Measurements from ENCODE around the gene RPS6KA2. TPM values are rescaled to one million over a fixed set of nuclear protein-coding genes. Genes with fewer than 3 reads are reported as not detected.

RPS6KA2 gene
- total RNA-seq, 2 experiments from 2014 or later = 1.6 to 1.9 TPM

DNA sequence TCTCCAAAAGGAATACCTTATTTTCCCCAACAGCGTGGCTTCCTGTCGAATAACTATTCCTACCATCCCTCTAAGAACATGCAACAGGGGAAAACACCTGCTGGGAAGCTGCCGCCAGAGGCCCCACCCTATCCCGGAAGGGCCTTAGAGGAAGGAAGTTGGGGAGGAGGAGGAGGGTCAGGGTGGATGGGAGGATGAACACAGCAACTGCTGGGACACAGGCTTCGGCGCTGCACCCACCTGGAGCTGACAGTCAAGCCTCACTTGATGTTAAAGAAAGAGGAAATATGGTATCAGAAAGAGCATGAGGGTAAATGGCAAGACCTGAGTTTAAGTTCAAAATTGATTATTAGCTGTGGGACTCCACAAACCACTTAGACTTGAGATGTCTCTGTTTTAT is 36.5 kb upstream of the RPS6KA2 start:
- Mint-ChIP-seq H3K9me3 (ENCODE audit: insufficient read depth) (no peaks in the 10 kb centered on the region), H3K36me3 (ENCODE audit: low read depth) (no peaks in the 10 kb centered on the region), H3K4me3 (no peak overlapping the region), H3K4me1 (ENCODE audit: low read depth) (no peaks in the 10 kb centered on the region), H3K27me3 (ENCODE audit: low read depth) (peaks cover 15% of the 10 kb centered on the region), H3K27ac (no peak overlapping the region)
- ChIA-PET POLR2A (no interaction called here), CTCF (no interaction called here)
- no peak for DNase-seq
- no peak for ATAC-seq

GRCh38 chr6:166662690-166663089 is 35.6 kb upstream of the RPS6KA2 start:
- H3K36me3 Mint-ChIP-seq (ENCODE audit: low read depth) = no peaks in the 10 kb centered on the region
- no peak overlapping the region for H3K4me3 Mint-ChIP-seq
- H3K27me3 Mint-ChIP-seq (ENCODE audit: low read depth) = peaks cover 18% of the 10 kb centered on the region
- POLR2A ChIA-PET = interaction anchor here (0.5 kb wide), 1 partner anchor 56 kb away, joined by 3 read pairs; no protein-coding TSS in a partner anchor
- H3K9me3 Mint-ChIP-seq (ENCODE audit: insufficient read depth) = no peaks in the 10 kb centered on the region
- no peak for ATAC-seq
- CTCF ChIA-PET = no interaction called here
- no peak for DNase-seq
- no peak overlapping the region for H3K27ac Mint-ChIP-seq
- H3K4me1 Mint-ChIP-seq (ENCODE audit: low read depth) = no peaks in the 10 kb centered on the region

GRCh38 chr6:166661327-166662085 is 34.5 kb upstream of the RPS6KA2 start:
- no peak overlapping the region for H3K27ac Mint-ChIP-seq
- CTCF ChIA-PET = no interaction called here
- no peak for DNase-seq
- H3K36me3 Mint-ChIP-seq (ENCODE audit: low read depth) = no peaks in the 10 kb centered on the region
- POLR2A ChIA-PET = no interaction called here
- H3K27me3 Mint-ChIP-seq (ENCODE audit: low read depth) = peaks cover 26% of the 10 kb centered on the region
- H3K4me3 Mint-ChIP-seq = no peak overlapping the region
- H3K9me3 Mint-ChIP-seq (ENCODE audit: insufficient read depth) = no peaks in the 10 kb centered on the region
- ATAC-seq = no peak
- peaks cover 10% of the 10 kb centered on the region for H3K4me1 Mint-ChIP-seq (ENCODE audit: low read depth)

DNA sequence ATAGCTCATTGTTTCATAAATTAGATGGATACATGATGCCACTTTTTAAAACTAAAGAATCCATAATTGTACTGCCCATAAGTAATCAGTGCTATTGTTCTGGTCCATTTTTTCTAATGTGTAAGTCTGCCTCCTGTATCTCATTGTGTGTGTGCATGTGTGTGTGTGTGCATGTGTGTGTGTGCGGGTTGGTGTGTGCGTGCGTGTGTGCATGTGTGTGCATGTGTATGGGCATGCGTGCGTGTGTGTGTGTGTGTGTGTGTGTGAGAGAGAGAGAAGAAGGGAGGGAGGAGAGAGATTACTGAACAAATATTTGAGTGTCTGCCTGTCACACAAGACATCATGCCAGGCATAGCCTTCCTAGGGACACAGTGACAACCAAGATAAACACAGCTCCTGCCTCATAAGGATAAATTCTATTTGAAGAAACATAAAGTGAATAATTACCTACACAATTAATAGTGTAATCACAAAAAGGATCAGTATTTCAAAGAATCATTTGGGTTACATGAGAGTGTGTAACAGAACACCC is 33.2 kb upstream of the RPS6KA2 start:
- POLR2A ChIA-PET = no interaction called here

GRCh38 chr6:166659581-166659980 is 32.5 kb upstream of the RPS6KA2 start:
- ATAC-seq (no peak), DNase-seq (no peak)
- H3K9me3 Mint-ChIP-seq (ENCODE audit: insufficient read depth) = no peaks in the 10 kb centered on the region
- peaks cover 11% of the 10 kb centered on the region for H3K4me1 Mint-ChIP-seq (ENCODE audit: low read depth)
- H3K4me3 Mint-ChIP-seq = no peak overlapping the region
- no peaks in the 10 kb centered on the region for H3K36me3 Mint-ChIP-seq (ENCODE audit: low read depth)
- ChIA-PET CTCF (no interaction called here), POLR2A (no interaction called here)
- no peak overlapping the region for H3K27ac Mint-ChIP-seq
- H3K27me3 Mint-ChIP-seq (ENCODE audit: low read depth) = peaks cover 28% of the 10 kb centered on the region

More for the DNA sequence above, 33.2 kb upstream of the RPS6KA2 start:
- H3K4me1 Mint-ChIP-seq (ENCODE audit: low read depth) = peaks cover 11% of the 10 kb centered on the region
- CTCF ChIA-PET = no interaction called here
- H3K9me3 Mint-ChIP-seq (ENCODE audit: insufficient read depth) = no peaks in the 10 kb centered on the region
- H3K4me3 Mint-ChIP-seq = no peak overlapping the region
- H3K27ac Mint-ChIP-seq = no peak overlapping the region
- H3K27me3 Mint-ChIP-seq (ENCODE audit: low read depth) = peaks cover 28% of the 10 kb centered on the region
- ATAC-seq (no peak), DNase-seq (no peak)
- no peaks in the 10 kb centered on the region for H3K36me3 Mint-ChIP-seq (ENCODE audit: low read depth)

DNA sequence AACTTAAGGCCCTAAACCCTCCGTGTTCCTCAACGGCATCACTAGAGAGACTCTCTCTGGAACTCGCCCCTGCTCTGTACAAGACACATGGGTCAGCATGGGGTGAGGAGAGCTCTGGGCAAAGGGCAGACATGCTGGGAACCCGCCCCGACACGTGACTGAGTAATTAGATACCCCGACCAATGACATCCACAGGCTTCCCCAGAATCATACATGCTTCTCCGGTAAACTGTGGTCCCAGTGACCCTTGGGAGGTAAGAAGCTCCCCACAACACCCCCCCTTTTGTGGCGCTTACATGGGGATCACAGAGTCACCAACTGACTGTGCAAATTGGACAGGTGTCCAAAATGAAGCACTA is 31.7 kb upstream of the RPS6KA2 start:
- CTCF ChIA-PET = no interaction called here
- DNase-seq (no peak), ATAC-seq (no peak)
- H3K9me3 Mint-ChIP-seq (ENCODE audit: insufficient read depth) = no peaks in the 10 kb centered on the region
- no peak overlapping the region for H3K4me3 Mint-ChIP-seq
- H3K4me1 Mint-ChIP-seq (ENCODE audit: low read depth) = peaks cover 11% of the 10 kb centered on the region
- POLR2A ChIA-PET = no interaction called here
- no peak overlapping the region for H3K27ac Mint-ChIP-seq
- peaks cover 28% of the 10 kb centered on the region for H3K27me3 Mint-ChIP-seq (ENCODE audit: low read depth)
- no peaks in the 10 kb centered on the region for H3K36me3 Mint-ChIP-seq (ENCODE audit: low read depth)

DNA sequence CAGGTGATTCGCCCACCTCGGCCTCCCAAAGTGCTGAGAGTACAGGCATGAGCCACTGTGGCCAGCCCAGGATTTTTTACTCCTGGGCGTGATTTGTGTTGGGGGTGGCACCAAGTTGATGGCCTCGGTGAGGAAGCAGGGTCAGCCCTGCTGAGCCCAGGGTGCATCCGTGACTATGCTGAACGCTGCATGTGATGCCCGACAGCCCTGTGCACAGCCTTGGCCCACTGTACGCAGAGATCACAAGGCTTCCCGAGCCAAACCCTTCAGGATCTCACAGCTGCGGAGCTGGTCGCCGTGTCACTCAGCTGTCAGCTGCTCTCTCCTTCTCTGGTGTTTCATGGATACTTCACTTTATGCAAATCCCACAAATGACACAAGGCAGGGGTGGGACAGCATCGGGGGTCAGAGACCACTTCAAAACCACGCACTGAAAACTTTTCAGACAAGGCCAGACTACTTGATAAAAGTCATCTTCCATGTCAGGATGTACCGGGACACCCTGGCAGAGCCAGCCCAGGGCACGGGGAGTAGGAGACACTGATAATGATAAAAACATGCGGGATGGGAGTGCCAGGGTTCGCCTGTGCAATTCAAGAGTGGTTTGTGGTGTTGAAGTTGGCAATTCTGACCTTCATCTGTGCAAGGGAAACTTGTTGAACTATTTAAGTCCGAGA is 31.2 kb upstream of the RPS6KA2 start:
- ChIA-PET POLR2A (no interaction called here), CTCF (no interaction called here)
- Mint-ChIP-seq H3K36me3 (ENCODE audit: low read depth) (no peaks in the 10 kb centered on the region), H3K27me3 (ENCODE audit: low read depth) (peaks cover 28% of the 10 kb centered on the region), H3K9me3 (ENCODE audit: insufficient read depth) (no peaks in the 10 kb centered on the region), H3K27ac (no peak overlapping the region), H3K4me1 (ENCODE audit: low read depth) (peaks cover 11% of the 10 kb centered on the region), H3K4me3 (no peak overlapping the region)
- DNase-seq (no peak), ATAC-seq (no peak)

DNA sequence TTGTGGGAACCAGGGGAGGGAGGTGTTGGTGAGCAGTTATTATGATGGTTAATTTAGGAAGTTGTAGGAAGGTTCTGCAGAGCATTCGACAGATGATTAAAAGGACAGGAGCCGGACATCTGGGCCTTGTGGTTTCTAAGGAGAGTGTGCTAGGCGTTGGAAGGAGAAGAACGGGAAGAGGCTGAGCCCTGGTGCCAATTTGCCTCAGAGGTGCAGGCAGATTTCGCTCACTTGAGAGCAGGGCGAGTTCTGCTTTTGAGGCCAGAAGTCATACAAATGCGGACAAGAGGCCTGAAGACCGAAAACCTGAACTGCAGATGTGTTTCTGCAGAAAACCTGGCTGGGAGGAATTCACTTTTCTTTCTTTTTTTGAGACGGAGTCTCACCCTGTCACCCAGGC is 30.5 kb upstream of the RPS6KA2 start:
- peak overlapping the region; percentile 7 for H3K4me3 Mint-ChIP-seq
- peaks cover 28% of the 10 kb centered on the region for H3K27me3 Mint-ChIP-seq (ENCODE audit: low read depth)
- DNase-seq = no peak
- no peaks in the 10 kb centered on the region for H3K9me3 Mint-ChIP-seq (ENCODE audit: insufficient read depth)
- no peak overlapping the region for H3K27ac Mint-ChIP-seq
- ChIA-PET CTCF (no interaction called here), POLR2A (no interaction called here)
- ATAC-seq = no peak
- no peaks in the 10 kb centered on the region for H3K36me3 Mint-ChIP-seq (ENCODE audit: low read depth)
- peaks cover 11% of the 10 kb centered on the region for H3K4me1 Mint-ChIP-seq (ENCODE audit: low read depth)

GRCh38 chr6:166656230-166657151 is 29.4 kb upstream of the RPS6KA2 start:
- Mint-ChIP-seq H3K36me3 (ENCODE audit: low read depth) (no peaks in the 10 kb centered on the region), H3K27ac (no peak overlapping the region), H3K27me3 (ENCODE audit: low read depth) (peaks cover 24% of the 10 kb centered on the region), H3K4me1 (ENCODE audit: low read depth) (peaks cover 11% of the 10 kb centered on the region), H3K9me3 (ENCODE audit: insufficient read depth) (no peaks in the 10 kb centered on the region), H3K4me3 (peak overlapping the region; percentile 7)
- no peak for ATAC-seq
- no peak for DNase-seq
- ChIA-PET CTCF (no interaction called here), POLR2A (no interaction called here)

- ATAC-seq (no peak), DNase-seq (no peak)
- Mint-ChIP-seq H3K27ac (no peak overlapping the region), H3K9me3 (ENCODE audit: insufficient read depth) (no peaks in the 10 kb centered on the region), H3K36me3 (ENCODE audit: low read depth) (no peaks in the 10 kb centered on the region), H3K4me1 (ENCODE audit: low read depth) (peaks cover 11% of the 10 kb centered on the region), H3K4me3 (no peak overlapping the region), H3K27me3 (ENCODE audit: low read depth) (peaks cover 27% of the 10 kb centered on the region)
- ChIA-PET POLR2A (no interaction called here), CTCF (no interaction called here)
Measured at GRCh38 chr6:166655713-166656229, 28.7 kb upstream of the RPS6KA2 start.

DNA sequence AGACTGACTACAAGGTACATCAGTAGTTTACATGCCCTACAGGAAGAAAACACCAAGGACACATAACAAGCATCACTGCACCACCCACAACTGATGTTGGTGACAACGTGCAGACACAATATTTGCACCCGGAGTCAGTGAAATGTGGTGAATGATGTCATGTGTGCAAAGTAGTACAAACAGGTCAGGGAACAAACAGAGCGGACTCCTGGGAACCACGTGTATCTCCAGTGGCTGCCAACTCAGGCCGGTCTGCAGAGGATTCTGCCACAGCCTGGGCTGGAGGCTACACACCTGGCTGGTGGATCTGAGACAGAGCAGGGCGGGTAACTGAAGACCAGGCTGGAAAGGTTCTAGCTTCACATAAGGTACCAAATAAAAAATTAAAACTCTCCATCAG is 28.2 kb upstream of the RPS6KA2 start:
- Mint-ChIP-seq H3K27ac (no peak overlapping the region), H3K36me3 (ENCODE audit: low read depth) (no peaks in the 10 kb centered on the region), H3K4me1 (ENCODE audit: low read depth) (peaks cover 11% of the 10 kb centered on the region), H3K4me3 (no peak overlapping the region), H3K9me3 (ENCODE audit: insufficient read depth) (no peaks in the 10 kb centered on the region), H3K27me3 (ENCODE audit: low read depth) (peaks cover 26% of the 10 kb centered on the region)
- DNase-seq (no peak), ATAC-seq (no peak)
- CTCF ChIA-PET = no interaction called here
- POLR2A ChIA-PET = no interaction called here

GRCh38 chr6:166654573-166654972 is 27.5 kb upstream of the RPS6KA2 start:
- Mint-ChIP-seq H3K9me3 (ENCODE audit: insufficient read depth) (no peaks in the 10 kb centered on the region), H3K4me1 (ENCODE audit: low read depth) (peaks cover 11% of the 10 kb centered on the region), H3K4me3 (no peak overlapping the region), H3K36me3 (ENCODE audit: low read depth) (no peaks in the 10 kb centered on the region), H3K27ac (no peak overlapping the region), H3K27me3 (ENCODE audit: low read depth) (peaks cover 23% of the 10 kb centered on the region)
- DNase-seq (no peak), ATAC-seq (no peak)
- ChIA-PET POLR2A (no interaction called here), CTCF (no interaction called here)

All from activated CD8-positive, alpha-beta T cell treated with anti-CD3 and anti-CD28 coated beads, Interleukin-2, amount 10 ng/mL, durations not matched to agents 7 days and 5 days (primary cell).